Brain microvascular endothelial cell (primary cell): ENCODE measurements around the gene DYSF.

Experiments
- DNase-seq: peaks from one replicate; pipeline ENCODE4 v3.0.0-alpha.2; 2020
- H3K27ac ChIP-seq: fragments of 250-450 bp; sonication (Bioruptor Pico); 2 replicates; pipeline ENCODE4 v1.5.1; 2020; ENCODE audit warnings: mild to moderate bottlenecking, moderate library complexity
- H3K27me3 ChIP-seq: fragments of 250-450 bp; sonication (Bioruptor Pico); replicated peaks from 2 replicates; pipeline ENCODE4 v1.5.1; 2020; ENCODE audit warnings: mild to moderate bottlenecking
- H3K36me3 ChIP-seq: fragments of 250-450 bp; sonication (Bioruptor Pico); replicated peaks from 2 replicates; pipeline ENCODE4 v1.5.1; 2020; ENCODE audit warnings: mild to moderate bottlenecking
- H3K4me3 ChIP-seq: 2 replicates; pipeline ENCODE4 v1.5.1; 2011; ENCODE audit warnings: low read depth, mild to moderate bottlenecking, control low read depth, low read length, moderate library complexity
- in situ Hi-C: cut with HindIII; loops from 2 replicates; pipeline ENCODE4 v1.10.0; 2017; ENCODE audit warnings: low sequenced_read_pairs, low pct_ligation_motif_present
- TF ChIP-seq, protein P1 (sequence below): IDR thresholded peaks from 2 replicates; pipeline ENCODE4 v1.5.1; 2011; ENCODE audit warnings: low read depth, mild to moderate bottlenecking, moderate library complexity, low read length, control low read depth, inconsistent platforms; ENCODE audit errors: missing control alignments

The DYSF gene

DNA sequence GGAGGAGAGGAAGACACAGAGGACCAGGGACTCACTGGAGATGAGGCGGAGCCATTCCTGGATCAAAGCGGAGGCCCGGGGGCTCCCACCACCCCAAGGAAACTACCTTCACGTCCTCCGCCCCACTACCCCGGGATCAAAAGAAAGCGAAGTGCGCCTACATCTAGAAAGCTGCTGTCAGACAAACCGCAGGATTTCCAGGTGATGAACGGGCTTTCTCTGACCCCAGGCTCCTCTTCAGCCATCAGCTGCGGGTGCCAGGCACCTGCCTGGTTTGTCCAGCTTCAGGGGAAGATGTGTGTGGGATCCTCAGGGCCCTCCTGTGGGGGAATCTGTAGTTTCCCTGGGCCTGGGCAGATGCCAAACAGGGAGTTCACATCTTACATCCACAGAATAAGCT, 60.4 kb downstream of the DYSF start:
- DNase-seq, result no peak
- TF ChIP-seq, protein P1, sequence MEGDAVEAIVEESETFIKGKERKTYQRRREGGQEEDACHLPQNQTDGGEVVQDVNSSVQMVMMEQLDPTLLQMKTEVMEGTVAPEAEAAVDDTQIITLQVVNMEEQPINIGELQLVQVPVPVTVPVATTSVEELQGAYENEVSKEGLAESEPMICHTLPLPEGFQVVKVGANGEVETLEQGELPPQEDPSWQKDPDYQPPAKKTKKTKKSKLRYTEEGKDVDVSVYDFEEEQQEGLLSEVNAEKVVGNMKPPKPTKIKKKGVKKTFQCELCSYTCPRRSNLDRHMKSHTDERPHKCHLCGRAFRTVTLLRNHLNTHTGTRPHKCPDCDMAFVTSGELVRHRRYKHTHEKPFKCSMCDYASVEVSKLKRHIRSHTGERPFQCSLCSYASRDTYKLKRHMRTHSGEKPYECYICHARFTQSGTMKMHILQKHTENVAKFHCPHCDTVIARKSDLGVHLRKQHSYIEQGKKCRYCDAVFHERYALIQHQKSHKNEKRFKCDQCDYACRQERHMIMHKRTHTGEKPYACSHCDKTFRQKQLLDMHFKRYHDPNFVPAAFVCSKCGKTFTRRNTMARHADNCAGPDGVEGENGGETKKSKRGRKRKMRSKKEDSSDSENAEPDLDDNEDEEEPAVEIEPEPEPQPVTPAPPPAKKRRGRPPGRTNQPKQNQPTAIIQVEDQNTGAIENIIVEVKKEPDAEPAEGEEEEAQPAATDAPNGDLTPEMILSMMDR, result no peak
- H3K27me3 ChIP-seq, result no peaks in the 10 kb centered on the region
- H3K36me3 ChIP-seq, result peaks cover 7% of the 10 kb centered on the region
- no peak overlapping the region for H3K4me3 ChIP-seq
- in situ Hi-C loops, result no loop called here
- no peak overlapping the region for H3K27ac ChIP-seq

DNA sequence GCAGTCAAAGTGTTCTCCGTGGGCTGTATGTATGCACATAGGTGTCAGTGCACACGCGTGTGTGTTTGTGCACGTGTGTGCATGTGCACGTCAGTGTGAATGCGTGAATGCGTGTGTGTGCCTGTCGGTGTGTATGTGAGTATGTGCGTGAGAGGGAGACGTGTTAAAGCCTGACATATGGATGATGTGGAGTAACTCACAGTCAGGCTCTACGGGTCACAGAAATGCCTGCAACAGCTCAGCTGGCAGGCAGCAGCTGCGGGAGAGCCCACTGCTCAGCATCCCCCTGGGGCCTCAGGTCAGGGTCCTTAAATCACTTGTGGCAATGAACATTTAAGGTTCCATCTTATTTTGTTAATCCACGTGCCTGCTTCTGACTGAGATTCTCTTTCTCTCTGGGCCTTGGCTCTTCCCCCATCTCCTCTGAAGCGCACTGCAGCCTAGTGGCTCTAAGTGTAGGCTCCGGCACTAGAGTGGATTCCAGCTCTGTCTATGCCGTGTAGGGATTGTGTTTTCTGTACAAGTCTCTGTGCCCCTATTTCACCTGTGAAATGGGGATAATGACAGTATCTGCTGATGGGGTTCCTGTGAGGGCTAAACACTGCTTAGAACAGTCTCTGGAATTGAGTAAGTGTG, 63.0 kb downstream of the DYSF start:
- TF ChIP-seq, protein P1, result no peak
- Histone ChIP-seq H3K36me3 (peaks cover 7% of the 10 kb centered on the region), H3K27ac (no peak overlapping the region), H3K4me3 (no peak overlapping the region), H3K27me3 (no peaks in the 10 kb centered on the region)
- in situ Hi-C loops, result no loop called here
- DNase-seq, result no peak

DNA sequence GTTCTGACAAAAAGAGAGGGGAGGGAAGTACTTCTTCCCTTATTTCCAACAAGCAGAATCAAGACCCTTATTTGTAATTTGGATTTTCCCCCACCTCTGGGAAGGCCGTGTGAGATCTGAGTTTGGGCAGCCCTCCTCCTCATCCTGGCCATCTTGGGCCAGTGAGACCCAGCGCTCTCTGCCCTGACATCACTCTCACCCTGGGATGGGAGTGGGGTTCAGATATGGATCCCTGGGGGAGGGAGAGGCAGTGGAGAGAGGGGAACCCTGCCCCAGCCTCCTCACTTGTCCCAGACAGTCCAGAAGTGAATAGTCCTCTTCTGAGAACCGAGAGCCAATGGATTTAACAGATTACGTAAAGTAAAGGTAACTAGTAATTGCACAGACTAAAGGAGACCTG, 64.5 kb downstream of the DYSF start:
- DNase-seq, result no peak
- H3K27ac ChIP-seq, result no peak overlapping the region
- TF ChIP-seq, protein P1, result no peak
- peaks cover 7% of the 10 kb centered on the region for H3K36me3 ChIP-seq
- in situ Hi-C loops, result no loop called here
- no peaks in the 10 kb centered on the region for H3K27me3 ChIP-seq
- no peak overlapping the region for H3K4me3 ChIP-seq

DNA sequence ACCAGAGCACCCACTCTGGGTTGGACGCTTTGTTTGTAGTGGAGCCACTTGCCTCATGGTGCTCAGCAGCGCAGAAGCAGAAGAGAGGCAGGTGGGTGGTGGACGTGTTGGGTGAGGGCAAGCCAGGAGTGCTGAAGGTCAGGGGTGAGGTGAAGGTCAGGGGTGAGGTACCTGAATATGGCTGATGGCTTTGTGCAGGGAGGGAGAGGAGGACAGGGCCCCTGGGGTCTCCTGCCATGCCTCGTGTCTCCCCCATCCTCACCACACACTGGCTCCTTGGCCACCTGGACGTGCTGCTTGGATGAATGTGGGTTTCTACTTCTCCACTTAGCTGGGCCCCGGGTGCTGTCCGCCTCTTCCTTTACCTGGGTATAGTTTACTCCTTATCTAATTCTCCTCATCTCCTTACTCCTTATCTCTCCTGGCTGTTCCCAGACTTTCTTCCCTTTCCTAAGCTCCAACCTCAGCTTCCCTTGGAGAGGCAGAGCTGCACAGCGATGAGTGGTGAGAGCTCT, 68.1 kb downstream of the DYSF start:
- DNase-seq, result no peak
- H3K4me3 ChIP-seq, result no peak overlapping the region
- peaks cover 7% of the 10 kb centered on the region for H3K36me3 ChIP-seq
- no peak overlapping the region for H3K27ac ChIP-seq
- in situ Hi-C loops, result no loop called here
- H3K27me3 ChIP-seq, result no peaks in the 10 kb centered on the region
- TF ChIP-seq, protein P1, result no peak

DNA sequence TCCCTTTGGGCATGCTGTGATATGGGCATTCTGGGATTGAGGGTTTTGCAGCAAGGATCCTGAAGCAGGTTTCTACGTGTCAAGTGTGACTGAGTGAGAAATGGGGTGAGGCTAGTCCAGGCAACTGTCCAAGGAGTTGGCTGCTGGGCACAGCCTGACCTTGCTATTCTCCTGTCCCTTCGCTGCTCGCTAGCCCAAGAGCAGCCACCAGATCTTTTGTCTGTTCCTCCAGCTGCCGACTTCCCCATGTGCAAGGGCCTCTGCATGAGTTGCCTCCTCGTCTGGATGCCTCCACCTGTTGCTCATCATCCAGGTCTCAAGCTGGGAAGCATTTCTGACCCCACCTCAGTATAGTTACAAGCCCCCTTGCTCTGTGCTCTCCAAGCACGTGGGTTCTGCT, 71.1 kb downstream of the DYSF start:
- H3K27ac ChIP-seq, result no peak overlapping the region
- TF ChIP-seq, protein P1, result no peak
- no peak for DNase-seq
- peaks cover 3% of the 10 kb centered on the region for H3K36me3 ChIP-seq
- no peak overlapping the region for H3K4me3 ChIP-seq
- in situ Hi-C loops, result no loop called here
- no peaks in the 10 kb centered on the region for H3K27me3 ChIP-seq

DNA sequence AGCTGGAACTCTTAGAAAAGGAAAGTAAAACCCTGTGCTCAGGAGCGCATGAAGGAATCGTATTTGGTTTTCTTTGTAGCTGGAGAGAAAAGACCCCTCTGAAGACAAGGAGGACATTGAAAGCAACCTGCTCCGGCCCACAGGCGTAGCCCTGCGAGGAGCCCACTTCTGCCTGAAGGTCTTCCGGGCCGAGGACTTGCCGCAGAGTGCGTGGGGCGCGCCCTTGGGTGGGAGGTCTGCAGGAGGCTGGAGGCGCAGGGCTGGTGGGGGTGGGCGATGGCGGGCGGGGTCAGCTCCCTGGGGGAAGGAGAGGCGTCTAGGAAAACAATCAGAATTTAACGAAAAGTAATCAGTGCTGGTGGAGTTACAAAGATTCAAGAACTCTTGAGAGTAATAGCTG, 72.8 kb downstream of the DYSF start:
- no peak for DNase-seq
- peaks cover 3% of the 10 kb centered on the region for H3K36me3 ChIP-seq
- in situ Hi-C loops, result no loop called here
- H3K27ac ChIP-seq, result no peak overlapping the region
- TF ChIP-seq, protein P1, result no peak
- no peaks in the 10 kb centered on the region for H3K27me3 ChIP-seq
- no peak overlapping the region for H3K4me3 ChIP-seq
